H1 (cell line): ENCODE data around the gene TK2. TPM values are rescaled to one million over a fixed set of nuclear protein-coding genes. Genes with fewer than 3 reads are reported as not detected.

Source experiments
- CTCF ChIA-PET: fragments of 300-600 bp; sonication (Branson Sonifier 250); formaldehyde crosslinking; loops from one replicate; lab custom pipeline; 2021; ENCODE audit not compliant: partially characterized antibody; lab: Charles Lee
- POLR2A ChIA-PET: fragments of 300-600 bp; sonication (Branson Sonifier 250); formaldehyde crosslinking; loops from one replicate; lab custom pipeline; 2021; ENCODE audit warnings: inconsistent platforms; ENCODE audit not compliant: partially characterized antibody; lab: Charles Lee
- DNase-seq, 2 experiments: peaks; one replicate each; pipeline versions ENCODE4 v3.0.0 to v3.0.0-alpha.2; 2010 to 2022; ENCODE audit warnings: low spot score in 2 of 2, low read depth in 1 of 2, mixed read lengths in 1 of 2
- FAIRE-seq: peaks from 2 replicates; lab custom pipeline; 2011; peaks lifted over from hg19 to GRCh38; lab: Jason Lieb, UNC
- H2AFZ ChIP-seq: 2 replicates; pipeline ENCODE4 v1.8.1; 2012; ENCODE audit warnings: low read length, inconsistent platforms
- H2AK5ac ChIP-seq: 2 replicates; pipeline ENCODE4 v1.6.1; 2013; ENCODE audit warnings: low read depth, low read length
- H2BK120ac ChIP-seq: replicated peaks from 2 replicates; pipeline ENCODE3; 2013; ENCODE audit warnings: low read depth, low read length, inconsistent platforms
- H2BK12ac ChIP-seq: 2 replicates; pipeline ENCODE4 v1.6.1; 2013; ENCODE audit warnings: low read depth, low read length
- H2BK15ac ChIP-seq: 2 replicates; pipeline ENCODE4 v1.6.1; 2013; ENCODE audit warnings: low read length
- H2BK20ac ChIP-seq: 2 replicates; pipeline ENCODE4 v1.6.1; 2013; ENCODE audit warnings: low read length
- H2BK5ac ChIP-seq: 2 replicates; pipeline ENCODE4 v1.6.1; 2013; ENCODE audit warnings: low read depth, low read length
- H3K14ac ChIP-seq: 2 replicates; pipeline ENCODE4 v1.6.1; 2013; ENCODE audit warnings: inconsistent platforms; ENCODE audit not compliant: insufficient read length
- H3K18ac ChIP-seq: 2 replicates; pipeline ENCODE4 v1.6.1; 2013; ENCODE audit warnings: low read length; ENCODE audit errors: extremely low read depth
- H3K23ac ChIP-seq: 2 replicates; pipeline ENCODE4 v1.6.1; 2013; ENCODE audit warnings: inconsistent platforms; ENCODE audit not compliant: insufficient read length
- H3K23me2 ChIP-seq: 2 replicates; pipeline ENCODE4 v1.6.1; 2013; ENCODE audit warnings: low read depth, low read length
- H3K27ac ChIP-seq: 2 replicates; pipeline ENCODE4 v1.6.1; 2011; ENCODE audit warnings: low read depth, low read length, inconsistent platforms
- H3K27me3 ChIP-seq, 4 experiments: replicated peaks in 1 of 4; 1 replicate in 1 of 4; 2 replicates in 3 of 4; pipeline versions ENCODE4 v1.6.1 to v1.8.1; 2011 to 2013; ENCODE audit warnings: low read length in 3 of 4, mild to moderate bottlenecking in 3 of 4, inconsistent platforms in 2 of 4, mixed read lengths in 2 of 4, moderate library complexity in 1 of 4; ENCODE audit not compliant: control insufficient read depth in 3 of 4, insufficient read depth in 3 of 4; ENCODE audit errors: extremely low read depth in 1 of 4
- H3K36me3 ChIP-seq, 4 experiments: 2 replicates each; pipeline versions ENCODE4 v1.6.1 to v1.8.1; 2011 to 2013; ENCODE audit warnings: mild to moderate bottlenecking in 4 of 4, low read length in 3 of 4, moderate library complexity in 2 of 4, control low read depth in 1 of 4, inconsistent platforms in 1 of 4; ENCODE audit not compliant: insufficient read depth in 4 of 4, control insufficient read depth in 2 of 4
- H3K4ac ChIP-seq: replicated peaks from 2 replicates; pipeline ENCODE3; 2013; ENCODE audit warnings: low read length, low read depth, mixed read lengths, inconsistent platforms; ENCODE audit not compliant: insufficient read length
- H3K4me1 ChIP-seq, 4 experiments: replicated peaks in 1 of 4; 1 replicate in 1 of 4; 2 replicates in 3 of 4; pipeline versions ENCODE4 v1.6.1 to v1.8.1; 2011 to 2013; ENCODE audit warnings: low read length in 3 of 4, inconsistent platforms in 2 of 4, mixed read lengths in 1 of 4; ENCODE audit not compliant: insufficient read depth in 4 of 4, control insufficient read depth in 3 of 4
- H3K4me2 ChIP-seq, 2 experiments: 2 replicates each; pipeline versions ENCODE4 v1.6.1 to v1.8.1; 2011 to 2013; ENCODE audit warnings: low read depth in 2 of 2, low read length in 2 of 2, control low read depth in 1 of 2, inconsistent platforms in 1 of 2, mild to moderate bottlenecking in 1 of 2; ENCODE audit not compliant: insufficient read depth in 1 of 2
- H3K4me3 ChIP-seq, 4 experiments: fragments of 200-600, 300-600 bp in 1 of 4; sonication (generic), shearing (Covaris generic), sonication (Bioruptor Twin) in 1 of 4; 2 replicates each; pipeline versions ENCODE4 v1.5.1 to v1.8.1; 2011 to 2016; ENCODE audit warnings: low read length in 4 of 4, low read depth in 3 of 4, control low read depth in 2 of 4, inconsistent platforms in 2 of 4, mild to moderate bottlenecking in 2 of 4, mixed read lengths in 1 of 4, moderate library complexity in 1 of 4; ENCODE audit not compliant: insufficient read depth in 2 of 4; ENCODE audit errors: extremely low read depth in 1 of 4
- H3K56ac ChIP-seq: replicated peaks from 2 replicates; pipeline ENCODE3; 2013; ENCODE audit warnings: low read depth, mild to moderate bottlenecking, mixed read lengths, low read length, inconsistent platforms; ENCODE audit not compliant: insufficient read length
- H3K79me1 ChIP-seq: 2 replicates; pipeline ENCODE4 v1.6.1; 2013; ENCODE audit warnings: low read depth, low read length, control low read depth
- H3K79me2 ChIP-seq, 2 experiments: 2 replicates each; pipeline versions ENCODE4 v1.6.1 to v1.8.1; 2012 to 2013; ENCODE audit warnings: low read length in 2 of 2, mild to moderate bottlenecking in 2 of 2, inconsistent platforms in 1 of 2; ENCODE audit not compliant: insufficient read depth in 2 of 2, control insufficient read depth in 1 of 2
- H3K9ac ChIP-seq, 4 experiments: replicated peaks in 1 of 4; 1 replicate in 1 of 4; 2 replicates in 3 of 4; pipeline versions ENCODE4 v1.6.1 to v1.8.1; 2011 to 2013; ENCODE audit warnings: low read depth in 3 of 4, low read length in 3 of 4, control low read depth in 2 of 4, mild to moderate bottlenecking in 2 of 4, moderate library complexity in 2 of 4, inconsistent platforms in 1 of 4; ENCODE audit errors: extremely low read depth in 1 of 4
- H3K9me3 ChIP-seq, 2 experiments: 2 replicates each; pipeline versions ENCODE4 v1.6.1 to v1.8.1; 2012 to 2013; ENCODE audit warnings: mild to moderate bottlenecking in 2 of 2, moderate library complexity in 2 of 2, control low read depth in 1 of 2, inconsistent platforms in 1 of 2, low read depth in 1 of 2, low read length in 1 of 2, mixed read lengths in 1 of 2; ENCODE audit not compliant: insufficient read depth in 2 of 2
- H4K20me1 ChIP-seq, 2 experiments: replicated peaks in 1 of 2; 2 replicates each; pipeline versions ENCODE3 to v1.8.1; 2011 to 2013; ENCODE audit warnings: inconsistent platforms in 2 of 2, low read length in 2 of 2, mild to moderate bottlenecking in 1 of 2; ENCODE audit not compliant: insufficient read depth in 2 of 2, control insufficient read depth in 1 of 2
- H4K5ac ChIP-seq: 2 replicates; pipeline ENCODE4 v1.6.1; 2013; ENCODE audit warnings: low read length, low read depth, mixed read lengths, inconsistent platforms; ENCODE audit not compliant: insufficient read length
- H4K8ac ChIP-seq: 2 replicates; pipeline ENCODE4 v1.8.0; 2013; ENCODE audit warnings: mild to moderate bottlenecking, moderate library complexity, low read length, inconsistent platforms; ENCODE audit not compliant: insufficient read depth; ENCODE audit errors: extremely low read depth
- H4K91ac ChIP-seq: replicated peaks from 2 replicates; pipeline ENCODE3; 2013; ENCODE audit warnings: low read length, mixed read lengths, inconsistent platforms; ENCODE audit not compliant: insufficient read length
- SRF ChIP-seq: IDR thresholded peaks from 2 replicates; pipeline ENCODE4 v1.6.1; 2011; ENCODE audit warnings: mild to moderate bottlenecking, low read depth, low read length, moderate library complexity
- YY1 ChIP-seq: IDR thresholded peaks from 2 replicates; pipeline ENCODE4 v1.6.1; 2011; ENCODE audit warnings: low read depth, mild to moderate bottlenecking, low read length
- WGBS, 2 experiments: shearing (Covaris generic) in 1 of 2; methylation state at CpG; one replicate each; pipeline versions ENCODE4 v1.1.6 to v1.1.7; 2013 to 2015; ENCODE audit warnings: low lambda C conversion rate in 2 of 2, mixed read lengths in 2 of 2, inconsistent platforms in 1 of 2, low coverage in 1 of 2, missing lambda C conversion rate in 1 of 2; ENCODE audit not compliant: insufficient replicate concordance in 2 of 2, insufficient coverage in 1 of 2, insufficient read length in 1 of 2; ENCODE audit errors: extremely low coverage in 1 of 2, missing lambda C conversion rate in 1 of 2; 5-methylcytosine and 5-hydroxymethylcytosine counted together
- polyA plus RNA-seq, 7 experiments: library from polyadenylated mRNA; depleted of rRNA in 3 of 7; stranded (reverse) in 5 of 7; unstranded in 2 of 7; fragments of >200 nt in 5 of 7; fragments of 200-250 nt in 2 of 7; gene quantifications; 1 replicate in 5 of 7; 2 replicates in 1 of 7; 4 replicates in 1 of 7; pipeline versions ENCODE4 v1.2.1 to v1.2.3, GENCODE V29; 2011 to 2013; ENCODE audit warnings: missing spikeins in 2 of 7, mixed read lengths in 2 of 7
- total RNA-seq: library from RNA; stranded (reverse); fragmentation: NEBNext Ultra II Directional; extraction: Animal tissue kit (Norgen Biotek cat#: 25700); gene quantifications from 2 replicates; pipeline ENCODE4 v1.2.1, GENCODE V29; 2021

Gene TK2
- total and polyA plus RNA-seq, 2 of the 8 experiments (the other 6 are each of a cell fraction or from before 2014, with no cell fraction given) = 2.7 to 3.6 TPM

DNA sequence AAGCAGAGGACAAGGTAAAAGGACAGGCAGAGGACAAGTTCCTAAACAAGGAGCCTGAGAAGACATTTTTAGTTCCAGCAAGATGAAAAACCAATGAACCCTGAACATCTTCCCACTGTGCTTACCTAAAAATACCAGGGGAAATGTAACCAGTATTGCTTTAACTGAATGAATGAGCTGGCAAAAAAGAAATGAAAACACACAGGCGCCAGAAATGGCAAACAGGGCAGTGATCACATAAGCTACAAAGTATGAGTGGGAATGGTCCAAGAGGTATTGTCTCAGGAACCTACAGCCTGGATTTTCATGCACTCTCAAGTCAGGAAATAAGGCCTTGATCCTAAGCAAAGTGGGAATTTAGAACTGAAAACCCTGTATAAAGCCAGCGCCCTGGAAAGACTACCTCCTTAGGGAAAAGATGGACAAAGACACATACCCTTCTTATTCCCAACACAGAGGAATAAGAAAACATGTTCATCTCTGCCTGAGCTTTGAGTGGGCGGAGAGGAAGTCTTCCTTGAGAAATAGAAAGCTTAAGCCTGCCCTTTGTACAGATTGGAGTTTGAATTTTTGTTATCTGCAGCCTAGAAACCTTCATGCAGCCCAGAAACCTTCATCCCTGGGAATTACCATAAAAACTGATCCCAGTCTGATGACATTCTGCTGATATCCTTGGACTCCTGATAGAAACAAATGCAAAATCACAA is 31.5 kb upstream of the TK2 start:
- Histone ChIP-seq H3K56ac (no peak overlapping the region), H3K4me2 (0 out of 4 replicates have a peak overlapping the region, but pooled peaks of 1 of the 2 experiments have one; percentile 23), H3K4me3 (no peak overlapping the region), H2BK15ac (no peak overlapping the region), H2AK5ac (no peak overlapping the region), H4K8ac (no peak overlapping the region), H4K5ac (no peak overlapping the region), H3K4ac (no peak overlapping the region), H3K9me3 (no peaks in the 10 kb centered on the region), H3K79me1 (no peaks in the 10 kb centered on the region), H3K27ac (no peak overlapping the region), H2AFZ (no peak overlapping the region), H3K14ac (no peak overlapping the region), H2BK12ac (no peak overlapping the region), H3K36me3 (no peaks in the 10 kb centered on the region), H3K23me2 (peaks cover 4% of the 10 kb centered on the region), H3K18ac (no peak overlapping the region), H3K23ac (no peak overlapping the region), H4K91ac (no peak overlapping the region), H2BK20ac (no peak overlapping the region), H2BK5ac (no peak overlapping the region), H3K9ac (no peak overlapping the region), H2BK120ac (no peak overlapping the region), H3K79me2 (no peaks in the 10 kb centered on the region), H3K27me3 (peaks cover 19 to 30% (median 27%) of the 10 kb centered on the region in 4 experiments), H4K20me1 (no peaks in the 10 kb centered on the region), H3K4me1 (peaks cover 0 to 11% (median 10%) of the 10 kb centered on the region in 4 experiments)
- ChIA-PET CTCF (interaction anchor here (0.7 to 4.7 kb wide), 12 partner anchors 8 to 239 kb away, joined by 3 to 30 read pairs (median 4); no protein-coding TSS in a partner anchor), POLR2A (interaction anchor here (0.9 kb wide), 1 partner anchor 17 kb away, joined by 4 read pairs; no protein-coding TSS in a partner anchor)
- TF ChIP-seq SRF (no peak), YY1 (no peak)
- WGBS, 2 experiments = 84% methylated on average over 3 of the region's 3 CpGs; no CpG with 5 or more reads in 1 of the 2 experiments
- DNase-seq = no peak
- no peak for FAIRE-seq
